PC-3 (cell line): ENCODE results near the gene PAX7. TPM values are rescaled to one million over a fixed set of nuclear protein-coding genes. Genes with fewer than 3 reads are reported as not detected.

Experiments
- ATAC-seq: fragments of 200-7000 bp; cut with Tn5 transposase; 2 replicates; pipeline ENCODE4 v1.9.1; 2020; ENCODE audit warnings: mild to moderate bottlenecking, moderate library complexity
- BruUV-seq: library from RNA; stranded (reverse); fragments of 400-500 nt; replicated peaks from 2 replicates; lab custom pipeline; 2021; lab: Mats Ljungman, UMichigan
- CTCF ChIA-PET: fragments of 300-600 bp; sonication (Branson Sonifier 250); formaldehyde crosslinking; loops from one replicate; lab custom pipeline; 2022; ENCODE audit warnings: antibody characterized with exemption; lab: Charles Lee
- POLR2A ChIA-PET: fragments of 300-600 bp; sonication (Branson Sonifier 250); formaldehyde crosslinking; loops from one replicate; lab custom pipeline; 2022; ENCODE audit warnings: antibody characterized with exemption; ENCODE audit not compliant: unreplicated experiment; lab: Charles Lee
- DNase-seq: peaks from one replicate; pipeline ENCODE4 v3.0.0-alpha.2; 2015
- H2AFZ ChIP-seq: fragments of 300-600 bp; sonication (generic); 2 replicates; pipeline ENCODE4 v1.6.0; 2016; ENCODE audit warnings: antibody characterized with exemption, low read length
- H3F3A ChIP-seq: fragments of 300-600 bp; sonication (generic); one replicate; pipeline ENCODE4 v1.6.0; 2017; ENCODE audit warnings: antibody characterized with exemption, low read length, control low read depth, mild to moderate bottlenecking; ENCODE audit not compliant: unreplicated experiment
- H3K27ac ChIP-seq: fragments of 300-600 bp; sonication (generic); 2 replicates; pipeline ENCODE4 v1.5.1; 2016; ENCODE audit warnings: mild to moderate bottlenecking, low read length
- H3K27me3 ChIP-seq: fragments of 300-600 bp; sonication (generic); 2 replicates; pipeline ENCODE4 v1.6.1; 2016; ENCODE audit warnings: low read length, mixed read lengths
- H3K36me3 ChIP-seq: fragments of 300-600 bp; sonication (generic); 2 replicates; pipeline ENCODE4 v1.6.1; 2016; ENCODE audit warnings: low read depth, mixed run types, low read length, mixed read lengths
- H3K4me1 ChIP-seq: fragments of 300-600 bp; sonication (generic); 2 replicates; pipeline ENCODE4 v1.5.1; 2016; ENCODE audit warnings: low read length; ENCODE audit not compliant: insufficient read depth
- H3K4me2 ChIP-seq: fragments of 300-600 bp; sonication (generic); 2 replicates; pipeline ENCODE4 v1.6.0; 2016; ENCODE audit warnings: low read length
- H3K4me3 ChIP-seq: fragments of 300-600 bp; sonication (generic); 2 replicates; pipeline ENCODE4 v1.5.1; 2016; ENCODE audit warnings: mild to moderate bottlenecking, low read length, mixed read lengths
- H3K79me2 ChIP-seq: fragments of 300-600 bp; sonication (generic); 2 replicates; pipeline ENCODE4 v1.6.1; 2017; ENCODE audit warnings: low read length, mixed read lengths
- H3K9ac ChIP-seq: fragments of 300-600 bp; sonication (generic); 2 replicates; pipeline ENCODE4 v1.6.0; 2016; ENCODE audit warnings: mild to moderate bottlenecking, low read length
- H3K9me2 ChIP-seq: fragments of 300-600 bp; sonication (generic); replicated peaks from 2 replicates; pipeline ENCODE4 v1.6.1; 2016; ENCODE audit warnings: mixed run types, low read length, mixed read lengths
- H3K9me3 ChIP-seq: fragments of 300-600 bp; sonication (generic); 2 replicates; pipeline ENCODE4 v1.6.1; 2016; ENCODE audit warnings: low read length, mixed read lengths
- H4K20me1 ChIP-seq: fragments of 300-600 bp; sonication (generic); 2 replicates; pipeline ENCODE4 v1.6.1; 2016; ENCODE audit warnings: low read length, mixed read lengths
- EZH2 ChIP-seq: fragments of 300-600 bp; sonication (generic); IDR thresholded peaks from one replicate; pipeline ENCODE4 v1.6.1; 2017; ENCODE audit warnings: antibody characterized with exemption, mild to moderate bottlenecking, low read length; ENCODE audit not compliant: unreplicated experiment
- EZH2phosphoT487 ChIP-seq: fragments of 300-600 bp; sonication (generic); IDR thresholded peaks from 2 replicates; pipeline ENCODE4 v1.6.1; 2018; ENCODE audit warnings: mild to moderate bottlenecking, antibody characterized with exemption, low read length, borderline replicate concordance
- intact Hi-C: fragments of 100-400 bp; cut with micrococcal nuclease; formaldehyde crosslinking; loops from 2 replicates; pipeline ENCODE4 v1.9.0; 2023
- total RNA-seq: library from RNA; depleted of rRNA; stranded (reverse); fragments of >200 nt; gene quantifications from 2 replicates; pipeline ENCODE4 v1.2.3, GENCODE V29; 2014
- TF ChIP-seq, protein P1 (sequence below): fragments of 300-600 bp; sonication (generic); conservative IDR thresholded peaks from 2 replicates; pipeline ENCODE4 v1.5.1; 2017; ENCODE audit warnings: antibody characterized with exemption, low read depth, mild to moderate bottlenecking, low read length

PAX7 gene
- total RNA-seq, 1 experiment from 2014 or later, result not detected

DNA sequence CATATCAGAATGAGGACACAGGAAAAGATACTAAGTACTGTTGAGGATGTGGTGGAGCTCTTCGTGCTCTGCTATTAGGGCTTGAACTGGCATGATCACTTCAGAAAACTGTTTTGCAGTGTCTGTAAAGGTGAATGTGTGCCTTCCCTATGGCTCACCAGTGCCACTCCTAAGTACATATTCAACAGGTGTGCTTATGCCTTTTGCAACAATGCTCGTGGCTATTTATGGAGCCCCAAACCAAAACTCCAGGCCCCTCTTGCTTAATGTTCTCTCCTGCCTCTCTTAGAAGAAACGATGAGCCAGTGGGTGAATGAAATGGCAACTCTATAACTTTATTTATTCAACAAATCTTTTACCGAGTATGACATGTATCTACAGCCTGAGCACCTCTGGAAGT, 158.6 kb downstream of the PAX7 start:
- H3K27ac ChIP-seq, result no peak overlapping the region
- no peaks in the 10 kb centered on the region for H3K79me2 ChIP-seq
- no peaks in the 10 kb centered on the region for H3K36me3 ChIP-seq
- no peak overlapping the region for H2AFZ ChIP-seq
- H3K4me3 ChIP-seq, result no peak overlapping the region
- H3K9me2 ChIP-seq, result no peaks in the 10 kb centered on the region
- peaks cover 59% of the 10 kb centered on the region for H3K27me3 ChIP-seq
- intact Hi-C loops, result no loop called here
- H3K9ac ChIP-seq, result no peak overlapping the region
- TF ChIP-seq EZH2phosphoT487 (no peak), EZH2 (no peak)
- TF ChIP-seq, protein P1, sequence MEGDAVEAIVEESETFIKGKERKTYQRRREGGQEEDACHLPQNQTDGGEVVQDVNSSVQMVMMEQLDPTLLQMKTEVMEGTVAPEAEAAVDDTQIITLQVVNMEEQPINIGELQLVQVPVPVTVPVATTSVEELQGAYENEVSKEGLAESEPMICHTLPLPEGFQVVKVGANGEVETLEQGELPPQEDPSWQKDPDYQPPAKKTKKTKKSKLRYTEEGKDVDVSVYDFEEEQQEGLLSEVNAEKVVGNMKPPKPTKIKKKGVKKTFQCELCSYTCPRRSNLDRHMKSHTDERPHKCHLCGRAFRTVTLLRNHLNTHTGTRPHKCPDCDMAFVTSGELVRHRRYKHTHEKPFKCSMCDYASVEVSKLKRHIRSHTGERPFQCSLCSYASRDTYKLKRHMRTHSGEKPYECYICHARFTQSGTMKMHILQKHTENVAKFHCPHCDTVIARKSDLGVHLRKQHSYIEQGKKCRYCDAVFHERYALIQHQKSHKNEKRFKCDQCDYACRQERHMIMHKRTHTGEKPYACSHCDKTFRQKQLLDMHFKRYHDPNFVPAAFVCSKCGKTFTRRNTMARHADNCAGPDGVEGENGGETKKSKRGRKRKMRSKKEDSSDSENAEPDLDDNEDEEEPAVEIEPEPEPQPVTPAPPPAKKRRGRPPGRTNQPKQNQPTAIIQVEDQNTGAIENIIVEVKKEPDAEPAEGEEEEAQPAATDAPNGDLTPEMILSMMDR, result no peak
- ATAC-seq (no peak), DNase-seq (no peak)
- H3K4me2 ChIP-seq, result no peak overlapping the region
- CTCF ChIA-PET, result no interaction called here
- no peaks in the 10 kb centered on the region for H3K9me3 ChIP-seq
- H3K4me1 ChIP-seq, result no peaks in the 10 kb centered on the region
- no TSS peak for BruUV-seq
- POLR2A ChIA-PET, result no interaction called here
- no peaks in the 10 kb centered on the region for H4K20me1 ChIP-seq
- H3F3A ChIP-seq, result no peaks in the 10 kb centered on the region

DNA sequence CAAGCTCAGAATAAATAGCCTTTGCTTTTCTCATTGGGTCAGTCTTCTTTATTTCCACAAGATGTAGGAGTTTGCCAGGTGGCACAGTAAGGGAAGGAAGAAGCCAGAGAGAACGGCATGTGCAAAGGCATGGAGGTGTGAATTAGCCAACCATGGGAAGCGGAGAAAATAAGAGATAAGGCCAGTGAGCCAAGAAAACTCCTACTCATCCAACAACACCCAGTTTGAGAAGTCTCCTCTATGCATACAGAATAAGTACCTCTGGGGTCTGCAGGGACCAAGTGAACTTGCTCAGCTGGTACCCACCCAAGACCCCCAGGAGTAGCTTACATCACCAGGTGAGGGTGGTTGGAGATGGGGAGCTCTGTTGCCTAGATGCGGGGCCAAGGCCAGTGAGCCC, 162.1 kb downstream of the PAX7 start:
- Histone ChIP-seq H3K9me2 (no peaks in the 10 kb centered on the region), H3K9me3 (no peaks in the 10 kb centered on the region), H3K4me3 (no peak overlapping the region), H3K4me2 (no peak overlapping the region), H3K27ac (no peak overlapping the region), H3K36me3 (no peaks in the 10 kb centered on the region), H3F3A (no peaks in the 10 kb centered on the region), H3K79me2 (no peaks in the 10 kb centered on the region), H3K9ac (no peak overlapping the region), H2AFZ (no peak overlapping the region), H3K4me1 (no peaks in the 10 kb centered on the region), H4K20me1 (no peaks in the 10 kb centered on the region), H3K27me3 (peaks cover 62% of the 10 kb centered on the region)
- intact Hi-C loops, result no loop called here
- DNase-seq (no peak), ATAC-seq (no peak)
- no peak for TF ChIP-seq EZH2phosphoT487
- TF ChIP-seq, protein P1, result no peak
- no peak for TF ChIP-seq EZH2
- no TSS peak for BruUV-seq
- CTCF ChIA-PET, result no interaction called here
- POLR2A ChIA-PET, result no interaction called here

DNA sequence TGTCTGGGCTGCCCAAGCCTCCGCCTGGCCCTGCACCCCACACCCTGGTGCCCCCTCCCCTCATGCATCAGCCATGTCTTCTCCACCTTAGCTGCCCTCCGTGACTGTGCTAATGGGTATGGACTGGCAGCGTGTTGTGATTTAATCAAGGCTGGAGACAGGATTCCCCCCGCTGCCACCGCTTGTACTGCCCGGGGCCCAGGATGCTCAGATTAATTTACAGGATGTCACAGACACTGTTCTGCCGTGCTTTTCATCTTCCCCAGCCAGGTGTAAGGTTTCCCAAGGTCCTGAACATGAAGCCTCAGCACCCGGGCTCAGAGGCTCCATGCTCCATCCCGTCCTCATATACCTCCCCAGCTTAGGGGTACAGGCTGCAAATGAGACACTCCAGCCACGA, 162.5 kb downstream of the PAX7 start:
- TF ChIP-seq EZH2phosphoT487 (no peak), EZH2 (no peak)
- TF ChIP-seq, protein P1, result no peak
- Histone ChIP-seq H3K9me2 (no peaks in the 10 kb centered on the region), H3K27me3 (peaks cover 59% of the 10 kb centered on the region), H3F3A (no peaks in the 10 kb centered on the region), H3K9me3 (no peaks in the 10 kb centered on the region), H3K79me2 (no peaks in the 10 kb centered on the region), H3K9ac (no peak overlapping the region), H3K4me2 (no peak overlapping the region), H3K4me3 (no peak overlapping the region), H4K20me1 (no peaks in the 10 kb centered on the region), H2AFZ (no peak overlapping the region), H3K36me3 (no peaks in the 10 kb centered on the region), H3K27ac (no peak overlapping the region), H3K4me1 (no peaks in the 10 kb centered on the region)
- POLR2A ChIA-PET, result no interaction called here
- ATAC-seq (no peak), DNase-seq (no peak)
- CTCF ChIA-PET, result no interaction called here
- intact Hi-C loops, result no loop called here
- no TSS peak for BruUV-seq
